Omental fat pad (tissue), 4 donors: ENCODE measurements around the gene PACSIN2. TPM values are rescaled to one million over a fixed set of nuclear protein-coding genes. Genes with fewer than 3 reads are reported as not detected.
A peak's percentile ranks its signal among the peaks of the same experiment; 100 is the strongest.

Experiments used
- ATAC-seq: fragments of 150-250 bp; one replicate; pipeline ENCODE4 v1.9.1; 2016; ENCODE audit warnings: mild to moderate bottlenecking, moderate library complexity; ENCODE audit not compliant: low FRiP score
- DNase-seq: peaks from one replicate; pipeline ENCODE4 v3.0.0-alpha.2; 2019; ENCODE audit warnings: low spot score
- total RNA-seq, 4 donors: library from RNA; depleted of rRNA; stranded (reverse); fragments of >200 nt; gene quantifications; one replicate each; pipeline ENCODE4 v1.1.0, GENCODE V29; 2016
- TF ChIP-seq, protein P1 (sequence below), 3 donors: fragments of 450-650 bp; IDR thresholded peaks; one replicate each; pipeline ENCODE4 v1.5.1; 2016 to 2017; ENCODE audit warnings: antibody characterized with exemption in 3 of 3, mild to moderate bottlenecking in 3 of 3, moderate library complexity in 2 of 3

The PACSIN2 gene
- total RNA-seq, 4 donors from 2014 or later = 39.0 to 111 (median 51.3) TPM

GRCh38 chr22:42932197-42932519, 82.8 kb downstream of the PACSIN2 start:
- TF ChIP-seq, protein P1, sequence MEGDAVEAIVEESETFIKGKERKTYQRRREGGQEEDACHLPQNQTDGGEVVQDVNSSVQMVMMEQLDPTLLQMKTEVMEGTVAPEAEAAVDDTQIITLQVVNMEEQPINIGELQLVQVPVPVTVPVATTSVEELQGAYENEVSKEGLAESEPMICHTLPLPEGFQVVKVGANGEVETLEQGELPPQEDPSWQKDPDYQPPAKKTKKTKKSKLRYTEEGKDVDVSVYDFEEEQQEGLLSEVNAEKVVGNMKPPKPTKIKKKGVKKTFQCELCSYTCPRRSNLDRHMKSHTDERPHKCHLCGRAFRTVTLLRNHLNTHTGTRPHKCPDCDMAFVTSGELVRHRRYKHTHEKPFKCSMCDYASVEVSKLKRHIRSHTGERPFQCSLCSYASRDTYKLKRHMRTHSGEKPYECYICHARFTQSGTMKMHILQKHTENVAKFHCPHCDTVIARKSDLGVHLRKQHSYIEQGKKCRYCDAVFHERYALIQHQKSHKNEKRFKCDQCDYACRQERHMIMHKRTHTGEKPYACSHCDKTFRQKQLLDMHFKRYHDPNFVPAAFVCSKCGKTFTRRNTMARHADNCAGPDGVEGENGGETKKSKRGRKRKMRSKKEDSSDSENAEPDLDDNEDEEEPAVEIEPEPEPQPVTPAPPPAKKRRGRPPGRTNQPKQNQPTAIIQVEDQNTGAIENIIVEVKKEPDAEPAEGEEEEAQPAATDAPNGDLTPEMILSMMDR (IDR thresholded peaks at IDR 0.05) = no peak
- no peak for DNase-seq
- no peak for ATAC-seq

DNA sequence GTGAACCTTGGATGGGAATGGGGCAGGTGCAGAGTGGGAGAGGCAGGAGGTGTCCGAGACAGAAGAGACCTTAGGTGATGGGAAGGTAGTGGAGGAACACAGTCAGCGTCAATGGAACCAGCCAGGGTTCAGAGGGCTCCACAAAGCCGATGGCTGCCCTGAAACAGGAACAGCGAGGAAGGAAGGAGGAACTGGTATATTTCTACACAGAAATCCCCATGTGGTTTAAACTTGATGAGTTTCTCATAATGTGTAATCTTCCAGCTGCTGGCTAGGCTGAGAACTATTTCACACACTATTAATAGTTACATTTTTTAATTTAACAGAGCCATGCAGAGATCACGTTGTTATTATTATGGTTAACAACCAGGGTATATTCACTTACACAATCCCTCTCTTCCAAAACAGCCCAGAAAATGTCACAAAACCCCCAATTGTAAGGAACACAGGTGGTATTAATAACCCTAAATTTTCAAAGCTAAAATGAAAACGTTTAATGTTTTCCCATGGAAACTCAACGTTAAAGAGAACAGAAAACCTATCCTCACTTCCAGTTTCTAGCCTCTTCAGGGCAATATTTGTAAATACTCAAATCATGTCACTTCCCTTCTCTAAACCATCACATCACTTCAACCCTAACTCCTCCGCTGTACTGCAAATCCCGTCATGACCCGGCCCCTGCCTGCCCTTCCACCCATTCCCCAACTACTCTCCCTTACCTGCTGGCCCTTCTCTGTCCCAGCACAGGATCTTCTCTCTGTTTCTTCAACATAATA, 83.3 kb downstream of the PACSIN2 start:
- TF ChIP-seq, protein P1 (IDR thresholded peaks at IDR 0.05) = no peak
- ATAC-seq (no peak), DNase-seq (no peak)

DNA sequence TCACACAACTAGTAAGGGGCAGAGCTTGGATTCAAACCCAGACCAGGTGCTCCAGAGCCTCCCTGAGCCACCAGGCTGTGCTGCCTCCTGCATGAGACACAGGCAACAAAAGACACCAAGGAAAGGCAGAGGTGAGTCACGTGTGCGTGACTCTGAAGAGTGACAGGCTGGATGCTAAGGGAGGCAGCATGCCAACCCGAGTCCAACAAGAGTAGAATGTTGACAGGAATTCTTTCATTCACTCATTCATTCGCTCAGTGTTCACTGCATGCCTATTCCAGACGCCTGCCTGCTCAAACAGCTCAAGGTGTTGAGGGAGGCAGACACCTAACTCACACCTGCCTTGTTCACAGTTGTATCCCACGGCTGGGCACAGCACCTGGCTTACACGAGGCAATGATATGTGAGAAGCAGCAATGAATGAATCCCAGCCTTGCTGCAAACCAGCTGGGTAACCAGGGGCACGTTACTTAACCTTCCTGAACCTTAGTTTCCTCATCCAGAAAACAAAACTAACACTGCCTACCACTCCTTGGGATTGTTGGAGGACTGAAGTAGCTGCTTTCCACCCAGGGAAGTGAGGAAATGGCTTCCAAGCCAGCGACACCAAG, 84.0 kb downstream of the PACSIN2 start:
- ATAC-seq (no peak), DNase-seq (no peak)
- TF ChIP-seq, protein P1 (IDR thresholded peaks at IDR 0.05) = no peak

DNA sequence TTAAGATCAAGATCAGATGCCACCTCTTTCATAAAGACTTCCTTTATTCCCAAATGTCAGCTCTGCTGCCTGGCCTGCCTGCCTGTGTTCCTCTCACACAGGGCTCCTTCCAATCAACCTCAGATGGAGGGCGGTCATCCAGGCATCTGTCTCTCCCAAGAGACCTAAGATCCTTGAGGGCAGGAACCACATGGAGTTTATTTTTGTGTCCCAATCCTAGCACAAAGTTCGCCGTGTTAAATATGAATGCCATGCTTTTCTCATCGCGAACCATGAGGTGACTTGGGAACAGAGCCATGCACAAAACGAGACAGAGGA, 85.2 kb downstream of the PACSIN2 start:
- no peak for DNase-seq
- TF ChIP-seq, protein P1 (IDR thresholded peaks at IDR 0.05) = no peak
- no peak for ATAC-seq

- ATAC-seq = peak; percentile 25
- no peak for DNase-seq
Measured at GRCh38 chr22:42928969-42929837, 85.7 kb downstream of the PACSIN2 start.

GRCh38 chr22:42927966-42928365, 87.0 kb downstream of the PACSIN2 start:
- ATAC-seq (no peak), DNase-seq (no peak)
- TF ChIP-seq, protein P1 (IDR thresholded peaks at IDR 0.05) = no peak

More at GRCh38 chr22:42928969-42929837, 85.7 kb downstream of the PACSIN2 start:
- TF ChIP-seq, protein P1 (IDR thresholded peaks at IDR 0.05) = no peak
